ENCODE data around the gene IL6R.

The IL6R gene

DNA sequence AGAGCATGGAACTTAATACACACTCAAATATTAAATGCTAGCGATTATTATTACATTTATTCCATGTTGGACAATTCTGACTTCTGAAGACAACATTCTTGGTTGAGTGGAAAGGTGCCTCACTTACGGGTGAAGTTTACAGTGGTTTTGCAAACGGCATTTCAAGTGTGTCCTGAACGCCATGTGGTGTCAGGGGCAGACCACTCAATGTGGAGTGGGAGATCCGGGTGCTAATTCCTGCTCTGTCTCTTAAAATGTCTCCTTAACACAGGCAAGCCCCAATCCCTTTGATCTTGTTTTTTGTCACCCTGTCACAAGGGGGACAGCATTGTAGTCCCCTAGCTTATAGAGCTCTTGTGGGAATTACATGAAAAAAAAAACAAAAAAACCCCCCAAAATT, 91.2 kb downstream of the IL6R start:
- TF ChIP-seq CTCF (IDR thresholded peaks at IDR 0.05; ENCODE audit: insufficient read depth, low read length, poor library complexity, severe bottlenecking) = no peak
- H3K36me3 ChIP-seq (ENCODE audit: control insufficient read depth, insufficient read depth, low read length) = no peaks in the 10 kb centered on the region
- no peak for DNase-seq (ENCODE audit: extremely low read depth, insufficient read length)
- H3K27me3 ChIP-seq (replicated peaks; ENCODE audit: control insufficient read depth, insufficient read depth, low read length) = no peaks in the 10 kb centered on the region; the same call in 1 of the 2 replicates
- H3K4me3 ChIP-seq (replicated peaks; ENCODE audit: low read depth, low read length) = no peak overlapping the region

GRCh38 chr1:154497026-154497806, 92.1 kb downstream of the IL6R start:
- peak; percentile 49 for DNase-seq (ENCODE audit: extremely low read depth, insufficient read length)
- Histone ChIP-seq H3K4me3 (replicated peaks; ENCODE audit: low read depth, low read length) (no peak overlapping the region), H3K36me3 (ENCODE audit: control insufficient read depth, insufficient read depth, low read length) (no peaks in the 10 kb centered on the region), H3K27me3 (replicated peaks; ENCODE audit: control insufficient read depth, insufficient read depth, low read length) (no peaks in the 10 kb centered on the region; the same call in 1 of the 2 replicates)
- TF ChIP-seq CTCF (IDR thresholded peaks at IDR 0.05; ENCODE audit: insufficient read depth, low read length, poor library complexity, severe bottlenecking) = no peak

DNA sequence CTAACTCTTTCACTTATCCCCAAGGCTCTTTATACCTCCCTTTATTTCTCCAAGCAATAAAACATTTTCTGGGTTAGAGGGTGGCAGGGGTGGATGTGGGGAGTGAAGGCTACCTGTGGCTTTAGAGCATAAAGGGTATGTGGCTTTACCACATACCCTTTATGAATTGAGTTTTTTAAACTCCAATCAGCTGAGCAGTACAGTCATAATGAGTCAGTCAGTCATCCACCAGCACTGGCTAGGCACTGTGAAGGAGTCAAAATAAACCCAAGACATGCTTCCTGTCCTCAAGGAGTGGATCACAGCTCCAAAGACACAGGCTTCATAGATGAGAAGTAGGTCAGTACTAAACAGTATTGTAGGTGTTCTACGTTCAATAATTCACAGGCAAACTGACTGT, 94.3 kb downstream of the IL6R start:
- no peaks in the 10 kb centered on the region; the same call in 1 of the 2 replicates for H3K27me3 ChIP-seq (replicated peaks; ENCODE audit: control insufficient read depth, insufficient read depth, low read length)
- no peak for TF ChIP-seq CTCF (IDR thresholded peaks at IDR 0.05; ENCODE audit: insufficient read depth, low read length, poor library complexity, severe bottlenecking)
- no peak overlapping the region for H3K4me3 ChIP-seq (replicated peaks; ENCODE audit: low read depth, low read length)
- no peaks in the 10 kb centered on the region for H3K36me3 ChIP-seq (ENCODE audit: control insufficient read depth, insufficient read depth, low read length)
- DNase-seq (ENCODE audit: extremely low read depth, insufficient read length) = no peak

DNA sequence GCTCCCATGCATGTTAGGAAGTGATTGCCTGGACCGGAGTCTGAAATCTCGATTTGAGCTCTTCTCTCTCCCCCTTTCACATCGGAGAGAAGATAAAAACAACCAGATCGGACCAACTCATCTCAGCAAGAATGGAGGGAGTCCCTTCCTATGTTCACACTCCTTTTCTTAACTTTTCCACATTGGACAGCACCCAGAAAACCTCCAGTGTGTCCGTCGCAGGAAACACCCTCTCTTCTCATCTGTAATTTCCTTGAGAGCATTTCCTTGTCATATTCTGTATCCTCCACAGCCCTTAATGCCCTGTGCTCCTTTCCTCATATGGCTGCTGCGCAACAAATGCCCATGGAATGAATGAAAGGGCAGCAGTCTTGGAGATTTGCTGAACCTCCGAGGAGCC, 95.4 kb downstream of the IL6R start:
- no peak for DNase-seq (ENCODE audit: extremely low read depth, insufficient read length)
- Histone ChIP-seq H3K27me3 (replicated peaks; ENCODE audit: control insufficient read depth, insufficient read depth, low read length) (peaks cover 1% of the 10 kb centered on the region; the same call in 1 of the 2 replicates), H3K36me3 (ENCODE audit: control insufficient read depth, insufficient read depth, low read length) (no peaks in the 10 kb centered on the region), H3K4me3 (replicated peaks; ENCODE audit: low read depth, low read length) (no peak overlapping the region)
- TF ChIP-seq CTCF (IDR thresholded peaks at IDR 0.05; ENCODE audit: insufficient read depth, low read length, poor library complexity, severe bottlenecking) = no peak

- Histone ChIP-seq H3K36me3 (ENCODE audit: control insufficient read depth, insufficient read depth, low read length) (no peaks in the 10 kb centered on the region), H3K4me3 (replicated peaks; ENCODE audit: low read depth, low read length) (no peak overlapping the region), H3K27me3 (replicated peaks; ENCODE audit: control insufficient read depth, insufficient read depth, low read length) (peaks cover 1% of the 10 kb centered on the region; the same call in 1 of the 2 replicates)
- no peak for TF ChIP-seq CTCF (IDR thresholded peaks at IDR 0.05; ENCODE audit: insufficient read depth, low read length, poor library complexity, severe bottlenecking)
- peak; percentile 24 for DNase-seq (ENCODE audit: extremely low read depth, insufficient read length)
Measured at GRCh38 chr1:154501423-154502065, 96.4 kb downstream of the IL6R start.
